GM12874 (cell line): ENCODE measurements around the gene MS4A18.

Experiments used
- CTCF ChIP-seq: IDR thresholded peaks from 2 replicates; pipeline ENCODE4 v1.5.1; 2011; ENCODE audit warnings: low read depth, mild to moderate bottlenecking, control low read depth, low read length, moderate library complexity; ENCODE audit not compliant: insufficient read depth

Gene MS4A18

GRCh38 chr11:60743058-60743457 is 18.5 kb downstream of the MS4A18 start:
- TF ChIP-seq CTCF = no peak

- TF ChIP-seq CTCF = no peak
Observed at GRCh38 chr11:60744114-60744513, 19.6 kb downstream of the MS4A18 start.

GRCh38 chr11:60747359-60747873 is 22.9 kb downstream of the MS4A18 start:
- no peak for TF ChIP-seq CTCF

- TF ChIP-seq CTCF = no peak
Observed at GRCh38 chr11:60748225-60748624, 23.7 kb downstream of the MS4A18 start.

- TF ChIP-seq CTCF = no peak
Observed at GRCh38 chr11:60748821-60749220, 24.3 kb downstream of the MS4A18 start.

- TF ChIP-seq CTCF = no peak
Observed at GRCh38 chr11:60750911-60751310, 26.4 kb downstream of the MS4A18 start.

GRCh38 chr11:60753309-60753708 is 28.8 kb downstream of the MS4A18 start:
- no peak for TF ChIP-seq CTCF

- TF ChIP-seq CTCF = no peak
Observed at GRCh38 chr11:60754887-60755286, 30.4 kb downstream of the MS4A18 start.
